Brain pericyte (primary cell): ENCODE data around the gene MMD2.

Experiments
- DNase-seq: peaks from one replicate; pipeline ENCODE4 v3.0.0-alpha.2; 2012; ENCODE audit warnings: low read depth, low spot score

The MMD2 gene

GRCh38 chr7:4959306-4959705 is 319 bp upstream of the MMD2 start:
- no peak for DNase-seq

- no peak for DNase-seq
Observed at GRCh38 chr7:4957847-4958476, 1.0 kb downstream of the MMD2 start.

DNA sequence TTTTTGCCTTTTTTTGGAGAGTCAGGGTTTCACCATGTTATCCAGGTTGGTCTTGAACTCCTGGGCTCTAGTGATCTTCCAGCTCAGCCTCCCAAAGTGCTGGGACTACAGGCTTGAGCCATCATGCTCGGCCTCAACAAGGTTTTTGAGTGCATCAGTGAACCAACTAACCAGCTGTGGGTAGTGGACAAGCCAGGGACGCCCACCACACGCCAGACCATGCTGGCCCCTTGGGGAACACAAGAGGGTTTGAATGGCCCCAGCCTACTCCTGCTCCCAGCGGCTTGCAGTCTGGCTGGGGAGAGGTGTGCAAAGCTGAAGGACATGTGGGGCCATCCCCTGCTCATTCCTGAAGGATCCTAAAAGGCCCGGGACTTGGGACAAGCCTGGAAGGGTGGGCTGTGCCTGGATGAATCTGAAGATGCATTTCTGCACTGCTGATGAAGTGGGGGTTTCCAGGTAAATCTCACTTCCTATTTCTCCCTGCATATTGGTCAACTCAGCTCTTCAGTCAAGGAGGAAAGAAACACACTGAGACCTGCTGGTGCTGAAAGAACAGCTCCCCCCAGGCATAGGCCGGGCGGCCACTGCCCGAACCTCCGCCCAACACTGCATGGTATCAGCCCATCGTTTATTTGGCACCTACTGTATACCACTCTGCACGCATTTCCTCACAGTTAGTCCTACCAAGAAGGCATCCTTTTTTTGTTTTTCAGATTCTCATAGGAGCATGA is 6.9 kb downstream of the MMD2 start:
- DNase-seq = no peak

- DNase-seq = no peak
Observed at GRCh38 chr7:4951304-4951703, 7.7 kb downstream of the MMD2 start.

GRCh38 chr7:4948402-4948801 is 10.6 kb downstream of the MMD2 start:
- DNase-seq = no peak

- no peak for DNase-seq
Observed at GRCh38 chr7:4945949-4946348, 13.0 kb downstream of the MMD2 start.

GRCh38 chr7:4944939-4945338 is 14.0 kb downstream of the MMD2 start:
- no peak for DNase-seq

DNA sequence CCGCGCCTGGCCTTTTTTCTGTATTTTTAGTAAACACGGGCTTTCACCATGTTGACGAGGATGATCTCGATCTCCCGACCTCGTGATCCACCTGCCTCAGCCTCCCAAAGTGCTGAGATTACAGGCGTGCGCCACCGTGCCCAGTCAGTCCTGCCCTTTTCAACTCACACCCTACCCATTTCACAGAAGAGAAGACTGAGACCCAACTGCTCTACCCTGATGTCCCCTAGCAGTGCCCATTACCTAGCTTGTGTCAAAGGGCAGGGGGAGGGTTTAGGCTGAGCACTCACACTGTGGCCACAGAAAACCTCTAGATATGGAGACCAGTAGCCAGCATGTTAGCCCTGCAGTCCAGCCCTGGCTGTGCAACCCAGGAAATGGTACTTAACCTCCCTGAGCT is 15.7 kb downstream of the MMD2 start:
- no peak for DNase-seq

GRCh38 chr7:4939971-4940728 is 18.8 kb downstream of the MMD2 start:
- DNase-seq = no peak

DNA sequence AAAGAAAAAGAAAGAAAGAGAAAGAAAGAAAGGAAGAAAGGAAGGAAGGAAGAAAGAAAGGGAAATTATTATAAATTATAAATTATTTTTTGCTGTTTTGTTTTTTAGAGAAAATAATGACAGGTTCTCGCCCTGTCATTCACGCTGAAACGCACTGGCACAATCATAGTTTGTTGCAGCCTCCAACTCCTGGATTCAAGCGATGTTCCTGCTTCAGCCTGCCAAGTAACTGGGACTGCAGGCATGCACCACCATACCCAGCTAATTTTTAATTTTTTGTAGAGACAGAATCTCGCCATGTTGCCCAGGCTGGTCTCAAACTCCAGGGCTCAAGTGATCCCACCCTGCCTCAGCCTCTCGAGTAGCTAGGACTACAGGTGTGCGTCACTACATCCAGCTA is 21.6 kb downstream of the MMD2 start:
- no peak for DNase-seq

GRCh38 chr7:4934419-4935025 is 24.5 kb downstream of the MMD2 start:
- no peak for DNase-seq

DNA sequence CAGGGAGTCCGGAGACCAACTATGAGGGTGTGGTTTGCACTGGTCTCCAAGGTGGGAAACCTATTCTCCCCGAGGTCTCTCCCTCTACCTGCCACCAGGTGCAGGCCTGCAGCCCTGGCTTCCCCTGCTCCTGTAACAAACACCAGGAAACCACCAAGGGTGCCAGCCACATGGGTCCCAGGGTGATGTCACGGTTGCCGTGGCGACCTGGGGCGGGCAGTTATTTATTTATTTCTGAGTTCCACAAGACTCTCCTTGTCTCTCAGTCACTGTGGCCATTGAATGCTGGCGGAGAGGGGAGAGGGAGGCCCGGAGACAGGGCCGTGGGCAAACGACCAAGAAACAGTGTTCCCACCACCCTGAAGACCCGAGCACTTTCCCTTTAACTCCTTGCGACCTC is 27.0 kb downstream of the MMD2 start:
- no peak for DNase-seq

DNA sequence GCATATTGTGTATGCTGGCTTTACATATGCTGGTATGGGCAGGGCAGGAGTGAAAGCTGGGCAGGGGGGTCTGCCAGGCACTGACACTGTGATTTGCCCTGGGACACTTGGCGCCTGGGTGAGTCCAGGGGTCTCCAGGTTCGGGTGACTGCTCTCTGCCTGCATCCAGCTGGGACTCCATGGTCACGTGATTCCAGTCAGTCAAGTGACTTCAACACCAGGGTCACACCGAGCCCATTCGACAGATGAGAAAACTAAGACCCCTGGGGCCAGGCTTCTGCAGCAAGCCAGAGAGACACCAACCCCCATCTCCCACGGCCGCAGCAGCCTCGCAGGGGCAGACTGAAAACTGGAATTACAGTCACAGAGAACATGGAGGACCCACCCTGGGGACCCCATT is 30.0 kb downstream of the MMD2 start:
- no peak for DNase-seq

DNA sequence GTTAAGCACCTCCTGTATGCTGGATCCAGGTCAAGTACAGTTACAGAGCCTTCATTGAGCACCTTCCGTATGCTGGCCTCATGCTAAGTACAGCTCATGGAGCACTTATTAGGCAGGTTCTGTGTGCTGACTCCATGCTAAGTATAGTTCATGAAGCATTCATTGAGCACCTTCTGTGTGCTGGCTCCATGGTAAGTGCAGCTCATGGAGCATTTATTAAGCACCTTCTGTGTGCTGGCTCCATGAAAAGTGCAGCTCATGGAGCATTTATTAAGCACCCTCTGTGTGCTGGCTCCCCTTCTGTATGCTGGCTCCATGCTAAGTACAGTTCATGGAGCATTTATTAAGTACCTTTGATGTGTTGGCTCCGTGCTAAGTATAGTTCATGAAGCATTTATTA is 30.5 kb downstream of the MMD2 start:
- no peak for DNase-seq

DNA sequence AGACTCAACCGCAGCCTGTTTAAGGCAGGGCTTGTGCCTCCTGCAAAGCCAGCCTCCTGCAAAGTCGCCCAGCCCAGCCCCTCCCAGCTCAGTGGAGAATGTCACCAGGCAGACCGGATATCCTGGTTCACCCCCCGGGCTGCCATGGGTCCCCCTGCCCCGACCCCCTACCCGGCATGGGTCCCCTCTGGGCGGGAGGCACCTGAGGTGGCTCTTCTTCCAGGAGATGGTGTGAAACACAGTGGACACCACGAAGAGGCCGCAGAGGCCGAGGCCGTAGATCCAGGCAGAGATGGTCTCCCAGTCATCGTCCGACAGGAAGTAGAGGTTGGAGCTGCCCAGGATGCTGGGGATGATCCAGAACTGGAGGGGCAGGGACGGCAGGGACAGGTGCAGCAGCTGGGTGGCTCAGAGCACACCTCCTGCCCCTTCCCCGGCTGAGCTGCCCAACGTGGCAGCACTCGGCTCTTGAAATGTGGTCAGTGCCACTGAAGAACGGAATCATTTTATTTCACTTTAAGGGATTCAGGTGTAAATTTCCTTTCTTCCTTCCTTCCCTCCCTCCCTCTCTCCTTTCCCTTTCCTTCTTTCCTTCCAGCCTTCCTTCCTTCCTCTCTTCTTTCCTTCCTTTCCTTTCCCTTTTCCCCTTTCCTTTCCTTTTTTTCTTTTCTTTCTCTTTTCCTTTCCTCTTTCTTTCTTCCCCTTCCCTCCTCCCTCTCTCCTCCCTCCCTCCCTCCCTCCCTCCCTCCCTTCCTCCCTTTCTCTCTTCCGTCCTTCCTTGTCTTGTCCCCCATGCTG is 38.8 kb downstream of the MMD2 start:
- no peak for DNase-seq

GRCh38 chr7:4916113-4916512 is 42.9 kb downstream of the MMD2 start:
- no peak for DNase-seq

DNA sequence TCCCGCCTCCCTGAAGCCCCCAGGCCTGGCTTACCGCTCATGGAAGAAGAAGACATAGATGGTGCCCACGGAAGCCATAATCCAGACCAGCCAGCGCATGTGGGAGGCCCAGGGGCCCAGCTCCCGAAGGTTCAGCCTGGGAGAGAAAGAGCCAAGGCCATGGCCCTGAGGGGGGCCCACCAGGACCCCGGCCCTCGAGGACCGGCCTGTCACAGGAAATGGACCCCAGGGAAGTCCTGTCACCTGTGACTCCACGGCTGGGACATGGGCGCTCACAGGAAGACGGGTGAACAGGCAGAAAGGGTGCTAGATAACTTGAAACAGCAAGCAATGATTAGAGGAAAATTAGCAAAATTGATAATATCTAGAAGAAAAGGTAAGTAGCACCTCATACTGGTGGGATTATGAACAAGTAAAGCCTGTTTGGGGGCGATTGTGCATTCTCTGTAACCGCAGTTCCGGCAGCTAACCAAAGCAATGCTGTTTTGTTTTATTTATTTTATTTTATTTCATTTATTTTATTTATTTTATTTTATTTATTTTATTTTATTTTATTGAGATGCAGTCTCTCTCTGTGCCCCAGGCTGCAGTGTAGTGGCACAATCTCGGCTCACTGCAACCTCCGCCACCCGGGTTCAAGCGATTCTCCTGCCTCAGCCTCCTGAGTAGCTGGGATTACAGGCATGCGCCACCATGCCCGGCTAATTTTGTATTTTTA is 47.7 kb downstream of the MMD2 start:
- no peak for DNase-seq

- no peak for DNase-seq
Observed at GRCh38 chr7:4906682-4907081, 52.3 kb downstream of the MMD2 start.

DNA sequence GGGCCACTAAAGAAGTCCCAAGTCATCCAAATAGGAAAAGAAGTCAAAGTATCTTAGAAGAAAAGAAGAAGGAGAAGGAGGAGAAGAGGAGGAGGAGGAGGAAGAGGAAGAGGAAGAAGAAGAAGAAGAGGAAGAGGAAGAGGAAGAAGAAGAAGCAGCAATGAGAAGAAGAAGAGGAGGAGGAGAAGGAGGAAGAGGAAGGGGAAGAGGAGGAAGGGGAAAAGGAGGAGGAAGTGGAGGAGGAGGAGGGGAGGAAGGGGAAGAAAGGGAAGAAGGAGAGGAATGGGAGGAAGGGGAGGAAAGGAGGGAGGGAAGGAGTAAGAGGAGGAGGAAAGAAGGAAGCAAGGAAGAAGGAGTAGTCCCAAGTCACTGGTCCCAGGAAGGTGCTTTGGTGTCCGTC is 53.8 kb downstream of the MMD2 start:
- no peak for DNase-seq

- no peak for DNase-seq
Observed at GRCh38 chr7:4904346-4904745, 54.6 kb downstream of the MMD2 start.

DNA sequence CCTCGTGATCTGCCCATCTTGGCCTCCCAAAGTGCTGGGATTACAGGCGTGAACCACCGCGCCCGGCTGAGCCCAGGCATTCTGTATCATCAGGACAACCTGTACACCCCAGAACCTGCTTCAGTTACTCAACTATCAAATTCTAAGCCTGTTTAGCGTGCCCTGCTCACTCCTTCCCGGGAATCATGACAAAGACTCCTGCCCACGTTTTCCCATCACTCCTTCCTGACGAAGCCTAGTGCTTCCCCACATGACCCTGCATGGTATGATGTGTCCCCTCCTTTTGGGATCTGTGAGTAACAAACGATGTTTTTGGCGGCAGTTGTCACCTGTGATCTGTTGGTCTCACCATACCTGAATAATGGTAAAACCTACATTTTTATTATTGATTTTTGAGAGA is 63.2 kb downstream of the MMD2 start:
- DNase-seq = no peak
